GM12872 (cell line): Measurements from ENCODE around the gene CHN2.

Experiments
- TF ChIP-seq, protein P1 (sequence below): IDR thresholded peaks from 3 replicates; pipeline ENCODE4 v1.5.1; 2011; ENCODE audit warnings: low read depth, mild to moderate bottlenecking, low read length, moderate library complexity; ENCODE audit not compliant: insufficient read depth

Gene CHN2

DNA sequence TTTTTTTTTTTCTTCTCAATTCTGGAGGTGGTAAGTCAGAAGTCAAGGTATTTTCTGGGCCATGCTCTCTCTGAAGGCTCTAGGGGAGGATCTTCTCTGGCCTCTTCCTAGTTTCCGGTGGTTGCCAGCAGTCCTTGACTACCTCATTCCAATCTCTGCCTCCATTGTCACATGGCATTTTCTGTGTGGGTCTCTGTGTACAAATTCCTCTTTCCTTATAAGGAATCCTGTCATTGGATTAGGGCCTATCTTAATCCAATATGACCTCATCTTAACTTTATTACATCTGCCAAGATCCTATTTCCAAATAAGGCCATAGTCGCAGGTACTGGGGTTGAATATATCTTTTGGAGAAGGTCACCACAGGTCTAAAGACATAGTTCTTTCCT, 239.8 kb downstream of the CHN2 start:
- TF ChIP-seq, protein P1, sequence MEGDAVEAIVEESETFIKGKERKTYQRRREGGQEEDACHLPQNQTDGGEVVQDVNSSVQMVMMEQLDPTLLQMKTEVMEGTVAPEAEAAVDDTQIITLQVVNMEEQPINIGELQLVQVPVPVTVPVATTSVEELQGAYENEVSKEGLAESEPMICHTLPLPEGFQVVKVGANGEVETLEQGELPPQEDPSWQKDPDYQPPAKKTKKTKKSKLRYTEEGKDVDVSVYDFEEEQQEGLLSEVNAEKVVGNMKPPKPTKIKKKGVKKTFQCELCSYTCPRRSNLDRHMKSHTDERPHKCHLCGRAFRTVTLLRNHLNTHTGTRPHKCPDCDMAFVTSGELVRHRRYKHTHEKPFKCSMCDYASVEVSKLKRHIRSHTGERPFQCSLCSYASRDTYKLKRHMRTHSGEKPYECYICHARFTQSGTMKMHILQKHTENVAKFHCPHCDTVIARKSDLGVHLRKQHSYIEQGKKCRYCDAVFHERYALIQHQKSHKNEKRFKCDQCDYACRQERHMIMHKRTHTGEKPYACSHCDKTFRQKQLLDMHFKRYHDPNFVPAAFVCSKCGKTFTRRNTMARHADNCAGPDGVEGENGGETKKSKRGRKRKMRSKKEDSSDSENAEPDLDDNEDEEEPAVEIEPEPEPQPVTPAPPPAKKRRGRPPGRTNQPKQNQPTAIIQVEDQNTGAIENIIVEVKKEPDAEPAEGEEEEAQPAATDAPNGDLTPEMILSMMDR: no peak

DNA sequence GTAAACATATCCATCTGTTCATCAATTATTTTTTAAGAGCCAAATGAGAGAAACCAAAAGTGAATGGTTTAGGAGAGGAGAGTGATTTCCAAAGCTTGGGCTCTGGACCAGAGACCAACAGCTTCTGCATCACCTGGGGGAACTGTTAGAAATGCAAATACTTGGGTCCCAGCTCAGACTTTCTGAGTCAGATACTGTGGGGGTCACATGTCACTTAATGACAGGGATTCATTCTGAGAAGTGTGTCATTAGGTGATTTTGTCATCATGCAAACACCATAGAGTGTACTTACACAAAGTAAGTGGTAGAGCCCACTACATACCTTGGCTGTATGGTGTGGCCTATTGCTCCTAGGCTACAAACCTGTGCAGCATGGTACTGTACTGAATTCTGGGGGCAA, 240.6 kb downstream of the CHN2 start:
- TF ChIP-seq, protein P1: no peak

DNA sequence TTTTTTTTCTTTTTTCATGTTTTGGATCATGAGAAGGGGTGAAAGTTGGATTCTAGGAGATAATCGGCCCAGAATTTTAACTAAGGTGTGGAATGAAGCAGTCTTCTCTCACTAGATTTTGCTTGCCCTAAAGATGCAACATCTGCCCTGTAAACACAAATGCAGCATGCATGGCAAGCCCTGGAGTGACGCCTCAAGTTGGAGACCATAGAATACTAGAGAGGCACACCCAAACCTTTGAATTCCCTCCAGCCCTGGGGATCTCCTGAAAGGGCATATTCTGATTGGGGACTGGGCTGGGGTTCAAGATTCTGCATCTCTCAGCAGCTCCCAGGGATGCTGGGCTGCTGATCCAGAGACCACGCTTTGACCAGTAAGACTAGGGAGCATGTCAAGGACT, 241.3 kb downstream of the CHN2 start:
- TF ChIP-seq, protein P1: no peak

- TF ChIP-seq, protein P1: no peak
Measured at GRCh38 chr7:29442146-29442545, 247.6 kb downstream of the CHN2 start.

DNA sequence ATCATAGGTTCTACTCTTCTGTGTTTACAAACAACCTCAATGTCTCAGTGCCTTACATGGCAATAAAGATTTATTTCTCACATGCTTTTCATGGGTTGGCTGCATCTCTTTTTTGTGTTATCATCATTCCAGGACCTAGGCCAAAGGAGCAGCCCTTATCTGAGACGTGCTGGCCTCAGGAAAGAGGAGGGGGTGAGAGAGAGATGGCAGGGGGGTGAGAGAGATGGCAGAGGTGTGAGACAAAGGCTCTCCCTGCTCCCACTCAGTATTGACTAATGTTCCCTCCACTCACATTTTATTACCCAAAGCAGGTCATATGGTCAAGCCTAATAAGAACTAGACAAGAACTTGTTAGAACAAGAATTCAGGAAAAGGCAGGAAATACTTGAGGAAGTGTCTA, 249.0 kb downstream of the CHN2 start:
- TF ChIP-seq, protein P1: no peak

DNA sequence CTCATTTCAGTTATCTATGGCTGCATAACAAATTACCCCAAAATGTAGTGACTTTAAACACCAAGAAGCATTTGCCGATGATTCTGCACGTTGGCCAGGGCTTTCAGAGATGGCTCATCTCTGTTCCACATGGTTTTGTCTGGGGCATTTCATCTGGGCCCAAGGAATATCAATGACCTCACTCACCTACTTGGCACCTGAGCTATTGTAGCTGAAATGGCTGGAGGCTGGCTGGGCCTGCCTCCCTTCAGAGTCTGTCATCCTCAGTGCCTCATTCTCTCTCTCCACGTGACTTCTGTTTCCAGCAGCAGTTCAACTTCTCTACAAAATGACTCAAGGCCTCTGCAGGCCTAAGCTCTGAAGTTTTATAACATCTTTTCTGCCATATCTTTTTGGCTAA, 249.7 kb downstream of the CHN2 start:
- TF ChIP-seq, protein P1: no peak

GRCh38 chr7:29445736-29446135, 251.2 kb downstream of the CHN2 start:
- TF ChIP-seq, protein P1: no peak

GRCh38 chr7:29447828-29448227, 253.3 kb downstream of the CHN2 start:
- TF ChIP-seq, protein P1: no peak
